Tibial nerve (tissue), 4 donors: ENCODE results near the gene SAMMSON. TPM values are rescaled to one million over a fixed set of nuclear protein-coding genes. Genes with fewer than 3 reads are reported as not detected.

Source experiments
- DNase-seq, 2 donors: peaks; one replicate each; pipeline ENCODE4 v3.0.0-alpha.2; 2019; ENCODE audit warnings: low spot score in 2 of 2
- H3K27ac ChIP-seq, 4 donors: fragments of 200-600 bp; sonication (generic) in 3 of 4; one replicate each; pipeline ENCODE4 v1.5.1; 2017 to 2019; ENCODE audit warnings: mild to moderate bottlenecking in 1 of 4
- H3K27me3 ChIP-seq, 2 donors: fragments of 200-600 bp; sonication (generic) in 1 of 2; one replicate each; pipeline versions ENCODE4 v1.5.1 to v1.6.0; 2017 to 2019
- H3K36me3 ChIP-seq, 3 donors: fragments of 200-600 bp; sonication (generic); one replicate each; pipeline ENCODE4 v1.5.1; 2018 to 2019
- H3K4me1 ChIP-seq, 4 donors: fragments of 200-600 bp; sonication (generic) in 3 of 4; one replicate each; pipeline ENCODE4 v1.5.1; 2017 to 2019
- H3K4me3 ChIP-seq, 4 donors: fragments of 200-600 bp; sonication (generic) in 3 of 4; one replicate each; pipeline ENCODE4 v1.5.1; 2017 to 2019; ENCODE audit warnings: mild to moderate bottlenecking in 1 of 4, moderate library complexity in 1 of 4
- H3K9me3 ChIP-seq, 4 donors: fragments of 200-600 bp; sonication (generic) in 3 of 4; one replicate each; pipeline ENCODE4 v1.5.1; 2017 to 2019
- EP300 ChIP-seq, 2 donors: sonication (generic); formaldehyde crosslinking; IDR thresholded peaks; one replicate each; pipeline ENCODE4 v1.6.1; 2017; ENCODE audit warnings: antibody characterized with exemption in 2 of 2, mild to moderate bottlenecking in 1 of 2
- POLR2A ChIP-seq, 2 donors: fragments of 450-650 bp; IDR thresholded peaks; one replicate each; pipeline ENCODE4 v1.6.1; 2017; ENCODE audit warnings: antibody characterized with exemption in 2 of 2, mild to moderate bottlenecking in 2 of 2, moderate library complexity in 2 of 2
- WGBS, 2 donors: methylation state at CpG; one replicate each; pipeline ENCODE4 v1.1.5; 2018; 5-methylcytosine and 5-hydroxymethylcytosine counted together
- total RNA-seq, 4 donors: library from RNA; depleted of rRNA; stranded (reverse); fragments of >200 nt; gene quantifications; one replicate each; pipeline ENCODE4 v1.1.0, GENCODE V29; 2016
- TF ChIP-seq, protein P1 (sequence below), 5 experiments: fragments of 200-600 bp in 3 of 5; fragments of 450-650 bp in 2 of 5; sonication (generic) in 3 of 5; IDR thresholded peaks; one replicate each; pipeline ENCODE4 v1.5.1; 2016 to 2019; ENCODE audit warnings: antibody characterized with exemption in 5 of 5, mild to moderate bottlenecking in 3 of 5, moderate library complexity in 2 of 5

The SAMMSON gene
- total RNA-seq, 4 donors from 2014 or later: 2.1 to 3.1 (median 2.3) TPM

DNA sequence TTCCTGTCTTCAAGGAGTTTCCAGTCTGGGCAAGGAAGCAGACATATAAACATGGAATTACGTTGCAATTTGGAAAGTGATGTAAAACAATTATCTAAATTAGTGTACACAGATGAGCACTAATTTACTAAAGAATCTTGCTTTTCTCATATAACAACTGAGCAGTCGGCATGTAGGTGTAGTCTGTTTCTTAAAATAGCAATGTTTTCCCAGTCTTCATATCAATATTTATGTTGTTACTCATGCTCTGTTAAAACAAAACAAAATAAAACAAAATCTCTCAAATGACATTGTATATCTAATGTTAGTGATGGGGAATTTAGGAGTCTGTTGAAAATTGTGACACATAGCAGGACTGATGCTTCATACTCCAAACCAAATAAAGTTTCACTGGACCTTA, 75.6 kb downstream of the SAMMSON start:
- Histone ChIP-seq H3K27ac (no peak overlapping the region), H3K9me3 (no peaks in the 10 kb centered on the region), H3K4me3 (no peak overlapping the region), H3K4me1 (peaks cover 0 to 7% (median 0%) of the 10 kb centered on the region in 4 donors), H3K27me3 (no peaks in the 10 kb centered on the region), H3K36me3 (no peaks in the 10 kb centered on the region)
- WGBS, 2 donors: 71 to 75% methylated on average over 2 of the region's 2 CpGs
- DNase-seq: no peak
- no peak for TF ChIP-seq POLR2A (IDR thresholded peaks at IDR 0.05)
- TF ChIP-seq, protein P1, sequence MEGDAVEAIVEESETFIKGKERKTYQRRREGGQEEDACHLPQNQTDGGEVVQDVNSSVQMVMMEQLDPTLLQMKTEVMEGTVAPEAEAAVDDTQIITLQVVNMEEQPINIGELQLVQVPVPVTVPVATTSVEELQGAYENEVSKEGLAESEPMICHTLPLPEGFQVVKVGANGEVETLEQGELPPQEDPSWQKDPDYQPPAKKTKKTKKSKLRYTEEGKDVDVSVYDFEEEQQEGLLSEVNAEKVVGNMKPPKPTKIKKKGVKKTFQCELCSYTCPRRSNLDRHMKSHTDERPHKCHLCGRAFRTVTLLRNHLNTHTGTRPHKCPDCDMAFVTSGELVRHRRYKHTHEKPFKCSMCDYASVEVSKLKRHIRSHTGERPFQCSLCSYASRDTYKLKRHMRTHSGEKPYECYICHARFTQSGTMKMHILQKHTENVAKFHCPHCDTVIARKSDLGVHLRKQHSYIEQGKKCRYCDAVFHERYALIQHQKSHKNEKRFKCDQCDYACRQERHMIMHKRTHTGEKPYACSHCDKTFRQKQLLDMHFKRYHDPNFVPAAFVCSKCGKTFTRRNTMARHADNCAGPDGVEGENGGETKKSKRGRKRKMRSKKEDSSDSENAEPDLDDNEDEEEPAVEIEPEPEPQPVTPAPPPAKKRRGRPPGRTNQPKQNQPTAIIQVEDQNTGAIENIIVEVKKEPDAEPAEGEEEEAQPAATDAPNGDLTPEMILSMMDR (IDR thresholded peaks at IDR 0.05): no peak
- no peak for TF ChIP-seq EP300 (IDR thresholded peaks at IDR 0.05)

DNA sequence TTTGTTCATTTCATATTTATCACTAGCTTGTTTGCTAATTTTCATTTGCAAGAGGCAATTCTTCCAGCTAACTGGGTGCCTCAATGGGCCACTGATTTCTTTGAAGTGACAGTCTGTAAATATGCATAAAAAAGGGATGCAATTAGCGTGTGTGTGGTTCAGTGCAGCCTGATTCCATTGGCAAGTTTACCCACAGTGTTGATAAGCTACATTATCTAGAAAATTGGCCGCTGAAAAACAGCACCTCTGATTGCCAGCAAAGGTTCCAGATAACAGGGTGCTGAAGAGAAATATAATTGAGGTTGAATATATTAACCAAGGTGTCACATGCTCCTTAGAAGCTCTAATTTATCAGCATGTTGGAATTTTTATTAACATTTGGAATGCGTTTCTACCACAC, 76.9 kb downstream of the SAMMSON start:
- Histone ChIP-seq H3K36me3 (no peaks in the 10 kb centered on the region), H3K27me3 (no peaks in the 10 kb centered on the region), H3K4me1 (peaks cover 0 to 6% (median 0%) of the 10 kb centered on the region in 4 donors), H3K4me3 (no peak overlapping the region), H3K27ac (no peak overlapping the region), H3K9me3 (no peaks in the 10 kb centered on the region)
- WGBS, 2 donors: 85 to 88% methylated on average over 3 of the region's 3 CpGs
- DNase-seq: no peak
- TF ChIP-seq EP300 (IDR thresholded peaks at IDR 0.05): no peak

DNA sequence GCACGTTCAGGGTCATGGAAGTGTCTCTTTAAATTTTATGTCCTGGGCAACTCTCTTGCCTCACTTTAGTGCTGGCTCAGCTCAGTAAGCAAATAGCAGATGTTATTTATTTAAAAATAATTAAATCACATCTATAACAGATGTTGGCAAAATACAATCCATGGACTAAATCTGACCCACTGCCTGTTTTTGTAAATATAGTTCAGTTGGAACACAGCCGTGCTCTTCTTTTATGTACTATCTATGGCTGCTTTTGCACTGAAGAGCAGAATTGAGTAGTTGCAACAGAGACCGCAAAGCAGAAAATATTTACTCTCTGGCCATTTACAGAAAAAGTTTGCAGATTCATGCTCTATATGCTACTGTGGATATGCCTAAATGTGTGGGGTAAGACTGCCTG, 79.2 kb downstream of the SAMMSON start:
- Histone ChIP-seq H3K9me3 (no peaks in the 10 kb centered on the region), H3K4me1 (no peaks in the 10 kb centered on the region), H3K27me3 (no peaks in the 10 kb centered on the region), H3K4me3 (no peak overlapping the region), H3K36me3 (no peaks in the 10 kb centered on the region), H3K27ac (no peak overlapping the region)
- DNase-seq: no peak
- TF ChIP-seq, protein P1 (IDR thresholded peaks at IDR 0.05): no peak
- TF ChIP-seq EP300 (IDR thresholded peaks at IDR 0.05) (no peak), POLR2A (IDR thresholded peaks at IDR 0.05) (no peak)
- WGBS, 2 donors: 63 to 69% methylated on average over 3 of the region's 3 CpGs

DNA sequence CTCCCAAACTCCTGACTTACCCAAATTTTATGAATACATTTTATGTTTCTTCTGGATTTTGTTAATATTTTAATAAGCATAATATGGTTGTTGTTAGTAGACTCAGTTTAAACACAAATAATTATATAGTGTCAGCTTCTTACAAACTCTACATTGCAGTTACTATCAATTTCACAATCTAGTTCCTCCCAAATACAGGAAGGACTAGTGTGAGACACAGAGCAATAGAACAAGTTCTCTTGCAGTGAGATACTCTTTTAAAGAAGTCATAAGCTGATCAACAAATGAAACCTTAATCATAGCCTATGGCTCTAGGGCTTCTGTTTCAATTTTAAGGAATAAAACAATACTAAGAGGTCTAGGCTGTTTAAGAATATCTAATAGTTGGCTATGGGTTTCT, 86.1 kb downstream of the SAMMSON start:
- Histone ChIP-seq H3K4me1 (no peaks in the 10 kb centered on the region), H3K4me3 (no peak overlapping the region), H3K36me3 (no peaks in the 10 kb centered on the region), H3K27me3 (no peaks in the 10 kb centered on the region), H3K27ac (no peak overlapping the region), H3K9me3 (no peaks in the 10 kb centered on the region)
- no peak for DNase-seq
- TF ChIP-seq EP300 (IDR thresholded peaks at IDR 0.05) (no peak), POLR2A (IDR thresholded peaks at IDR 0.05) (no peak)
- TF ChIP-seq, protein P1 (IDR thresholded peaks at IDR 0.05): no peak

DNA sequence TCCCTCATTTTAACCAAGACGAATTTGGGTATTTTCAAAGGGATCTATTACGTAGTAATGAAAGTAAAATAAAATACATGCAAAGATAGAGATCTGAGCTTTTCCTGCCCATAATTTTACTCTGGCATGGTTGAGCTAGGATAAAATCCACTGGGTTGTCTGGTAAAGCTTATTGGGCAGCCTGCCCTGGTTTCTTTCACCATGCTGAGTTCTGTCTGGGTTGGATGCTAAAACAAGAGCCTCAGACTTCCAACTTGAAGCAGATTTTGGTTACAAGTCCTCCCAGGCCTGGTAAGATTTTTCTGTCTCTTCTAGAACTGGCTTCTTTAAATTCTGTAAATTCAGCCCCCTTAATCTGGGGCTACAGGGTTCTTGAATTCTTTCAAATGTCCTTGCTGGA, 86.8 kb downstream of the SAMMSON start:
- TF ChIP-seq POLR2A (IDR thresholded peaks at IDR 0.05): no peak
- TF ChIP-seq, protein P1 (IDR thresholded peaks at IDR 0.05): no peak
- Histone ChIP-seq H3K36me3 (no peaks in the 10 kb centered on the region), H3K9me3 (no peaks in the 10 kb centered on the region), H3K27me3 (no peaks in the 10 kb centered on the region), H3K4me1 (no peaks in the 10 kb centered on the region), H3K27ac (no peak overlapping the region), H3K4me3 (no peak overlapping the region)
- no peak for DNase-seq
- WGBS, 2 donors: 81 to 88% methylated on average over 2 of the region's 2 CpGs

DNA sequence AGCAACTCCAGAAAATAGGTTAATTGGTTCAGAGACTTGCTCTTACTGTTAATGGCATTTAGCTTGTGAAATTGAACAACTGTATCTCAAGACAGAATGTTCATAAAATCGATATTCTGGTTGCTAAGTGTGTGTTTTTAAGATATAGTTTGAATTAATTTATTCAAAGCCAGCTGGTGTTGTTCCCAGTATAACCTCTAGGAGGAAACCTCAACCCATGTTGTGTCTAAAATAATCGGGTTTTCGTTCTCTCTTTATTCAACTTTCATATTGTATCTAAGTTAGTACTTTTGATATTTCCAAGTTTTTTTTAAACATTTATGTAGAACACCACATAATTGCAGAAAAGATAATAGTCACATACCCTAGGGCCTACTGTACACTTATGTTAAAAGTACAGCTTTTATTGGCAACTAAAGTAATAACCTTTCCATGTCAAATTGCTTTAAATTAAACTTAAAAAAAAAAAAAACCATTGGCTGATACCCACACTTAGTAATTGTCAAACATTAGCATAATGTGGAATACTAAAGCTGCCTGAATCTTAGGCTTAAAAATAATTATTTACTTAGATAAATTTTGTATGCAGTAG, 90.9 kb downstream of the SAMMSON start:
- WGBS, 2 donors: 12 to 14% methylated on average over 3 of the region's 3 CpGs
- Histone ChIP-seq H3K4me3 (no peak overlapping the region), H3K4me1 (no peaks in the 10 kb centered on the region), H3K27me3 (no peaks in the 10 kb centered on the region), H3K27ac (no peak overlapping the region), H3K36me3 (no peaks in the 10 kb centered on the region), H3K9me3 (no peaks in the 10 kb centered on the region)
- DNase-seq: peak in 1 of 2 donors; percentile 48
- TF ChIP-seq, protein P1 (IDR thresholded peaks at IDR 0.05): peak; percentile 58 to 75 (median 61)
- TF ChIP-seq EP300 (IDR thresholded peaks at IDR 0.05): no peak
